WTC11 (cell line): ENCODE measurements around the gene CNPY4. TPM values are rescaled to one million over a fixed set of nuclear protein-coding genes. Genes with fewer than 3 reads are reported as not detected.

Experiments used
- ATAC-seq: fragments of 200-7000 bp; cut with Tn5 transposase; 2 replicates; pipeline ENCODE4 v1.10.0; 2021; ENCODE audit warnings: mild to moderate bottlenecking, moderate library complexity
- CTCF ChIA-PET: fragments of 300-600 bp; sonication (Branson Sonifier 250); formaldehyde crosslinking; loops from one replicate; lab custom pipeline; 2021; ENCODE audit warnings: antibody characterized with exemption; lab: Charles Lee
- POLR2A ChIA-PET: fragments of 350-600 bp; sonication (Branson Sonifier 250); formaldehyde crosslinking; loops from one replicate; lab custom pipeline; 2021; ENCODE audit warnings: antibody characterized with exemption; lab: Charles Lee
- DNase-seq: peaks from one replicate; pipeline ENCODE4 v3.0.0; 2021; ENCODE audit warnings: low spot score
- H3K27ac Mint-ChIP-seq: 2 replicates; pipeline ENCODE4 v1.8.0; 2021; ENCODE audit warnings: mixed read lengths
- H3K27me3 Mint-ChIP-seq: 2 replicates; pipeline ENCODE4 v1.8.0; 2021; ENCODE audit warnings: low read depth, mild to moderate bottlenecking, moderate library complexity, mixed read lengths
- H3K36me3 Mint-ChIP-seq: 2 replicates; pipeline ENCODE4 v1.8.0; 2021; ENCODE audit warnings: mixed read lengths
- H3K4me1 Mint-ChIP-seq: 2 replicates; pipeline ENCODE4 v1.8.0; 2022; ENCODE audit warnings: mixed read lengths
- H3K4me3 Mint-ChIP-seq: 2 replicates; pipeline ENCODE4 v1.8.0; 2021; ENCODE audit warnings: mild to moderate bottlenecking, moderate library complexity, mixed read lengths
- H3K9me3 Mint-ChIP-seq: 2 replicates; pipeline ENCODE4 v1.8.0; 2021; ENCODE audit warnings: mixed read lengths
- AFF4 ChIP-seq: sonication (generic); formaldehyde crosslinking; IDR thresholded peaks from 2 replicates; pipeline ENCODE4 v1.8.1; 2023; ENCODE audit warnings: mild to moderate bottlenecking, missing genetic modification reagents, borderline replicate concordance
- ATF2 ChIP-seq: sonication (generic); formaldehyde crosslinking; IDR thresholded peaks from 2 replicates; pipeline ENCODE4 v1.8.1; 2022; ENCODE audit warnings: low read depth, missing genetic modification reagents, borderline replicate concordance
- CREM ChIP-seq: sonication (generic); formaldehyde crosslinking; IDR thresholded peaks from 2 replicates; pipeline ENCODE4 v1.8.1; 2022; ENCODE audit warnings: mild to moderate bottlenecking, missing genetic modification reagents, moderate library complexity
- ELF4 ChIP-seq: sonication (generic); formaldehyde crosslinking; IDR thresholded peaks from 2 replicates; pipeline ENCODE4 v1.8.1; 2022; ENCODE audit warnings: low read depth, mild to moderate bottlenecking, moderate library complexity, missing genetic modification reagents
- EMX1 ChIP-seq: fragments of 250-450 bp; sonication (Bioruptor Pico); IDR thresholded peaks from 2 replicates; pipeline ENCODE4 v1.8.0; 2021; ENCODE audit warnings: mild to moderate bottlenecking
- ERG ChIP-seq: fragments of 250-450 bp; sonication (Bioruptor Pico); IDR thresholded peaks from 2 replicates; pipeline ENCODE4 v1.8.0; 2021; ENCODE audit warnings: mild to moderate bottlenecking
- ESRRA ChIP-seq: sonication (generic); formaldehyde crosslinking; IDR thresholded peaks from 2 replicates; pipeline ENCODE4 v1.8.1; 2022; ENCODE audit warnings: mild to moderate bottlenecking, missing genetic modification reagents, borderline replicate concordance
- FOXK1 ChIP-seq: sonication (generic); formaldehyde crosslinking; IDR thresholded peaks from 2 replicates; pipeline ENCODE4 v1.8.0; 2022; ENCODE audit warnings: mild to moderate bottlenecking, moderate library complexity, missing genetic modification reagents
- MAX ChIP-seq: sonication (generic); formaldehyde crosslinking; IDR thresholded peaks from 2 replicates; pipeline ENCODE4 v1.8.0; 2022; ENCODE audit warnings: mild to moderate bottlenecking, missing genetic modification reagents
- NFYB ChIP-seq: sonication (generic); formaldehyde crosslinking; conservative IDR thresholded peaks from 2 replicates; pipeline ENCODE4 v1.8.0; 2022; ENCODE audit warnings: low read depth, missing genetic modification reagents
- NR2C2 ChIP-seq: sonication (generic); formaldehyde crosslinking; IDR thresholded peaks from 2 replicates; pipeline ENCODE4 v1.8.0; 2022; ENCODE audit warnings: mild to moderate bottlenecking, missing genetic modification reagents
- RELA ChIP-seq: sonication (generic); formaldehyde crosslinking; IDR thresholded peaks from 2 replicates; pipeline ENCODE4 v1.8.1; 2022; ENCODE audit warnings: missing genetic modification reagents, mild to moderate bottlenecking, borderline replicate concordance
- SMAD3 ChIP-seq: sonication (generic); formaldehyde crosslinking; IDR thresholded peaks from 2 replicates; pipeline ENCODE4 v1.8.0; 2022; ENCODE audit warnings: missing genetic modification reagents, mild to moderate bottlenecking, borderline replicate concordance
- SMAD4 ChIP-seq: sonication (generic); formaldehyde crosslinking; IDR thresholded peaks from 2 replicates; pipeline ENCODE4 v1.8.0; 2022; ENCODE audit warnings: mild to moderate bottlenecking, missing genetic modification reagents
- SP1 ChIP-seq: sonication (generic); formaldehyde crosslinking; conservative IDR thresholded peaks from 2 replicates; pipeline ENCODE4 v1.8.1; 2022; ENCODE audit warnings: missing genetic modification reagents
- USF2 ChIP-seq: sonication (generic); formaldehyde crosslinking; IDR thresholded peaks from 2 replicates; pipeline ENCODE4 v1.8.1; 2023; ENCODE audit warnings: mild to moderate bottlenecking, missing genetic modification reagents, moderate library complexity
- ZNF138 ChIP-seq: sonication (generic); formaldehyde crosslinking; conservative IDR thresholded peaks from 2 replicates; pipeline ENCODE4 v1.8.1; 2022; ENCODE audit warnings: mild to moderate bottlenecking, moderate library complexity, missing genetic modification reagents
- ZNF396 ChIP-seq: fragments of 250-450 bp; sonication (Bioruptor Pico); IDR thresholded peaks from 2 replicates; pipeline ENCODE4 v1.8.0; 2021; ENCODE audit warnings: mild to moderate bottlenecking, moderate library complexity, borderline replicate concordance
- ZNF416 ChIP-seq: fragments of 250-450 bp; sonication (Bioruptor Pico); IDR thresholded peaks from 2 replicates; pipeline ENCODE4 v1.9.0; 2021; ENCODE audit warnings: mild to moderate bottlenecking, inconsistent platforms
- ZSCAN18 ChIP-seq: fragments of 250-450 bp; sonication (Bioruptor Pico); IDR thresholded peaks from 2 replicates; pipeline ENCODE4 v2.1.2; 2022; ENCODE audit warnings: mild to moderate bottlenecking, moderate library complexity
- total RNA-seq: library from RNA; stranded (reverse); gene quantifications from 3 replicates; pipeline ENCODE4 v1.2.3, GENCODE V29; 2021

Gene CNPY4
- total RNA-seq, 1 experiment from 2014 or later: 15.1 TPM

GRCh38 chr7:100141555-100141949 is 22.1 kb downstream of the CNPY4 start:
- DNase-seq (no peak), ATAC-seq (no peak)
- peaks cover 17% of the 10 kb centered on the region for H3K27me3 Mint-ChIP-seq
- TF ChIP-seq FOXK1 (CRISPR knock-in tag) (no peak), EMX1 (no peak), ESRRA (CRISPR knock-in tag) (no peak), CREM (CRISPR knock-in tag) (no peak), ELF4 (CRISPR knock-in tag) (no peak), RELA (CRISPR knock-in tag) (no peak), USF2 (CRISPR knock-in tag) (no peak), ZNF396 (CRISPR knock-in tag) (no peak), ZNF416 (CRISPR knock-in tag) (no peak), SMAD3 (CRISPR knock-in tag) (no peak), NFYB (no peak), ERG (CRISPR knock-in tag) (no peak), MAX (CRISPR knock-in tag) (no peak), SP1 (CRISPR knock-in tag) (no peak), ATF2 (CRISPR knock-in tag) (no peak), AFF4 (CRISPR knock-in tag) (no peak), NR2C2 (CRISPR knock-in tag) (no peak), SMAD4 (CRISPR knock-in tag) (no peak), ZSCAN18 (CRISPR knock-in tag) (no peak), ZNF138 (CRISPR knock-in tag) (no peak)
- ChIA-PET CTCF (interaction anchor here (3.7 kb wide), 1 partner anchor 10 kb away, joined by 17 read pairs; no protein-coding TSS in a partner anchor), POLR2A (no interaction called here)
- no peak overlapping the region for H3K27ac Mint-ChIP-seq
- no peak overlapping the region for H3K4me3 Mint-ChIP-seq
- H3K9me3 Mint-ChIP-seq: peaks cover 11% of the 10 kb centered on the region
- H3K4me1 Mint-ChIP-seq: no peaks in the 10 kb centered on the region
- peaks cover 8% of the 10 kb centered on the region for H3K36me3 Mint-ChIP-seq
